Duodenal mucosa (tissue), 2 donors: Measurements from ENCODE around the gene PCDHGC4.

ENCODE experiments used
- H3K27ac ChIP-seq: one replicate; pipeline ENCODE4 v1.7.0; 2013; ENCODE audit warnings: low read depth, low read length
- H3K27me3 ChIP-seq, 2 donors: one replicate each; pipeline ENCODE4 v1.7.0; 2013; ENCODE audit warnings: low read length in 2 of 2, control low read depth in 1 of 2; ENCODE audit not compliant: insufficient read depth in 2 of 2, control insufficient read depth in 1 of 2
- H3K36me3 ChIP-seq, 2 donors: one replicate each; pipeline ENCODE4 v1.7.0; 2013; ENCODE audit warnings: low read length in 2 of 2, control low read depth in 1 of 2; ENCODE audit not compliant: insufficient read depth in 2 of 2, control insufficient read depth in 1 of 2
- H3K4me1 ChIP-seq, 2 donors: one replicate each; pipeline ENCODE4 v1.7.0; 2013; ENCODE audit warnings: low read length in 2 of 2, control low read depth in 1 of 2; ENCODE audit not compliant: insufficient read depth in 2 of 2, control insufficient read depth in 1 of 2
- H3K4me3 ChIP-seq, 2 donors: one replicate each; pipeline ENCODE4 v1.7.0; 2013; ENCODE audit warnings: low read length in 2 of 2, low read depth in 1 of 2
- H3K9ac ChIP-seq, 2 donors: one replicate each; pipeline ENCODE4 v1.7.0; 2013; ENCODE audit warnings: low read length in 2 of 2, low read depth in 1 of 2
- H3K9me3 ChIP-seq, 2 donors: one replicate each; pipeline ENCODE4 v1.7.0; 2013; ENCODE audit warnings: low read length in 2 of 2, control low read depth in 1 of 2; ENCODE audit not compliant: control insufficient read depth in 1 of 2

PCDHGC4 gene

DNA sequence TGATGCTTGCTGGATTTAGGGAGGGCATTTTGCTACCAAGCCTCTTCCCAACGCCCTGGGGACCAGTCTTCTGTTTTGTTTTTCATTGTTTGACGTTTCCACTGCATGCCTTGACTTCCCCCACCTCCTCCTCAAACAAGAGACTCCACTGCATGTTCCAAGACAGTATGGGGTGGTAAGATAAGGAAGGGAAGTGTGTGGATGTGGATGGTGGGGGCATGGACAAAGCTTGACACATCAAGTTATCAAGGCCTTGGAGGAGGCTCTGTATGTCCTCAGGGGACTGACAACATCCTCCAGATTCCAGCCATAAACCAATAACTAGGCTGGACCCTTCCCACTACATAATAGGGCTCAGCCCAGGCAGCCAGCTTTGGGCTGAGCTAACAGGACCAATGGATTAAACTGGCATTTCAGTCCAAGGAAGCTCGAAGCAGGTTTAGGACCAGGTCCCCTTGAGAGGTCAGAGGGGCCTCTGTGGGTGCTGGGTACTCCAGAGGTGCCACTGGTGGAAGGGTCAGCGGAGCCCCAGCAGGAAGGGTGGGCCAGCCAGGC, 27.0 kb downstream of the PCDHGC4 start:
- H3K4me3 ChIP-seq, result no peak overlapping the region
- peaks cover 0 to 21% of the 10 kb centered on the region in 2 donors for H3K36me3 ChIP-seq
- no peak overlapping the region for H3K27ac ChIP-seq
- peaks cover 9 to 11% of the 10 kb centered on the region in 2 donors for H3K4me1 ChIP-seq
- H3K9me3 ChIP-seq, result no peaks in the 10 kb centered on the region
- no peaks in the 10 kb centered on the region for H3K27me3 ChIP-seq
- no peak overlapping the region for H3K9ac ChIP-seq

GRCh38 chr5:141512390-141512910, 27.6 kb downstream of the PCDHGC4 start:
- Histone ChIP-seq H3K27me3 (no peaks in the 10 kb centered on the region), H3K9ac (peak overlapping the region in 1 of 2 donors; percentile 25), H3K4me3 (peak overlapping the region; percentile 66 to 70), H3K27ac (peak overlapping the region; percentile 49), H3K36me3 (peaks cover under 1 to 26% of the 10 kb centered on the region in 2 donors), H3K4me1 (peaks cover 6 to 11% of the 10 kb centered on the region in 2 donors), H3K9me3 (no peaks in the 10 kb centered on the region)

DNA sequence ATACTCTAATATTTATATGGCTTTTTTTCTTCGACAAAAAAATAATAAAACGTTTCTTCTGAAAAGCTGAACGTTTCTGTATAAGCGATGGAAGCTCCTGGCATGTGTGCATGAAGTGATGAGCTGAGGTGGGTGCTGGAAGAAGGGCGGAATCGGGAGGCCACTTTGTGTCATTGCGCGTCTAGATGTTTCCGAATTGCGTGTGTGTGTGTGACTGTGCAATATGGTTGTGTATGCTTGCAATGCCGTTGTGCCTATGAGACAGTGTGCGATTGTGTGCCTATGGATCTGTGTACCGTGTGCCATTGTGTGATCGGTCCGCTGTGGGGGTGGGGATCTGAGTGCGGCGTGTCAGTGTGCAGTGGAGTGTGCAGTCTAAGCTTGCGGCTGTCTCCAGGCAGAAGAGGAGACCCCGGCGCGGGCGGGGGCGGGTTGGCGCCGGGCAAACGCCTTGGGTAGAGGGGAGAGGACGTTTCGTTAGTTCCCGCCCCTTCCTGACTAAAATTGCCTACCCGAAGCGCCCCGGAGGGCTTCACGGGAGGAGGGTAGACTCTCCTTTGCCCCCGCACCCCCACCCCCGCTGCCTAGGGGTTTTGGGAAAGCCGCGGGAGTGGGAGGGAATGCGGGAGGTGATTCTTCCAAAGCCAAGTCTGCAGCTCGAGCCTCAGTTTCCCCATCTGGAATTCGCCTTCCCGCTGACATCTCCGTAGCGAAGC, 28.2 kb downstream of the PCDHGC4 start:
- Histone ChIP-seq H3K36me3 (peaks cover 6 to 32% of the 10 kb centered on the region in 2 donors), H3K27me3 (no peaks in the 10 kb centered on the region), H3K4me1 (peaks cover 4 to 11% of the 10 kb centered on the region in 2 donors)

GRCh38 chr5:141513627-141514329, 28.9 kb downstream of the PCDHGC4 start:
- Histone ChIP-seq H3K4me1 (peaks cover 4 to 11% of the 10 kb centered on the region in 2 donors), H3K36me3 (peaks cover 6 to 35% of the 10 kb centered on the region in 2 donors)

More for the DNA sequence above, 28.2 kb downstream of the PCDHGC4 start:
- Histone ChIP-seq H3K4me3 (peak overlapping the region; percentile 66 to 70), H3K9ac (peak overlapping the region; percentile 30 to 60), H3K27ac (peak overlapping the region; percentile 49), H3K9me3 (no peaks in the 10 kb centered on the region)

GRCh38 chr5:141514330-141515133, 29.7 kb downstream of the PCDHGC4 start:
- H3K4me1 ChIP-seq, result peaks cover 4 to 6% of the 10 kb centered on the region in 2 donors
- H3K27ac ChIP-seq, result no peak overlapping the region
- H3K9ac ChIP-seq, result no peak overlapping the region
- H3K36me3 ChIP-seq, result peaks cover 6 to 42% of the 10 kb centered on the region in 2 donors
- no peaks in the 10 kb centered on the region for H3K27me3 ChIP-seq
- H3K9me3 ChIP-seq, result no peaks in the 10 kb centered on the region
- peak overlapping the region in 1 of 2 donors; percentile 66 for H3K4me3 ChIP-seq

More at GRCh38 chr5:141513627-141514329, 28.9 kb downstream of the PCDHGC4 start:
- H3K9me3 ChIP-seq, result no peaks in the 10 kb centered on the region
- H3K27ac ChIP-seq, result peak overlapping the region; percentile 49
- H3K27me3 ChIP-seq, result no peaks in the 10 kb centered on the region
- H3K4me3 ChIP-seq, result peak overlapping the region; percentile 66 to 70
- no peak overlapping the region for H3K9ac ChIP-seq

- no peak overlapping the region for H3K4me3 ChIP-seq
- peaks cover 4 to 6% of the 10 kb centered on the region in 2 donors for H3K4me1 ChIP-seq
- no peak overlapping the region for H3K27ac ChIP-seq
- H3K9ac ChIP-seq, result no peak overlapping the region
- H3K27me3 ChIP-seq, result no peaks in the 10 kb centered on the region
- H3K36me3 ChIP-seq, result peaks cover 6 to 46% of the 10 kb centered on the region in 2 donors
- H3K9me3 ChIP-seq, result no peaks in the 10 kb centered on the region
Measured at GRCh38 chr5:141515141-141515540, 30.3 kb downstream of the PCDHGC4 start.

DNA sequence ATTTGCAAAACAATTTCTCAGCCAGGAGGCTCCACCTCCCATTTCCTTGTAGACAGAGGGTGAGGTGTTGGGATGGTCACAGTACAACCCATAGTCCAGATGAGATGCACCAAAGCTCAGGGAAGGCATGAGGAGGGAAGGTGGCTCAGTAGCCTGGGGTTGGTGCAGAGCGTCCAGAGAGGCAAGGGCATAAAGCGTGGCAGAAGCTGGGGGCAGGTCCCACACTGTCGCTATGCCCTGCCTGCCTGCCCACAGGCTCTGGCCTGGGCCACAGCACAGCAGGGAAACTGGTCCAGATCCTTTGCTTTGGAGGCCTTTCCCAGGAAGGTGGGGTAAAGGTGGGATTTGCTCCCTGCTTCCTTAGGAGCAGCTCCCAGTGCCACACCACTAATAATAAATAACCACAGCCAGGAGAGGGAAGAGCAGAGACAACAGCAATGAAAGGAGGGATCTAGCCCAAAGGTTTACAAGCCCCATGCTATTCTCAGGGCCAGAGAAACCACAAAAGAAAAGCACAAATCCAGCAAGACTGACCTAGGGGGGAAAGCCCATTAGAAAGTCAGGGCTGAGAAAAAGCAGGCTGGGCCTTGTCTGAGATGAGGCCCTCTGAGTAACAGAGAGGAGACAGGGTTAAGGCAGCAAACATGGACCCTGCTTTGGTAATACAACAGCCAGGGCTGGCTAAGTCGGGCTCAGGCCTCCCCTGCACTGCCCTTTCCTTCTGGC, 31.3 kb downstream of the PCDHGC4 start:
- H3K36me3 ChIP-seq, result peaks cover 6 to 49% of the 10 kb centered on the region in 2 donors
- no peak overlapping the region for H3K27ac ChIP-seq
- no peaks in the 10 kb centered on the region for H3K9me3 ChIP-seq
- no peaks in the 10 kb centered on the region for H3K27me3 ChIP-seq
- H3K9ac ChIP-seq, result no peak overlapping the region
- no peak overlapping the region for H3K4me3 ChIP-seq
- H3K4me1 ChIP-seq, result peaks cover 4 to 6% of the 10 kb centered on the region in 2 donors

- H3K9me3 ChIP-seq, result no peaks in the 10 kb centered on the region
- H3K27ac ChIP-seq, result no peak overlapping the region
- H3K36me3 ChIP-seq, result peaks cover 6 to 49% of the 10 kb centered on the region in 2 donors
- H3K4me3 ChIP-seq, result no peak overlapping the region
- H3K27me3 ChIP-seq, result no peaks in the 10 kb centered on the region
- H3K9ac ChIP-seq, result no peak overlapping the region
- peaks cover 7 to 10% of the 10 kb centered on the region in 2 donors for H3K4me1 ChIP-seq
Measured at GRCh38 chr5:141516672-141517025, 31.8 kb downstream of the PCDHGC4 start.

GRCh38 chr5:141517312-141517711, 32.5 kb downstream of the PCDHGC4 start:
- H3K36me3 ChIP-seq, result peaks cover 6 to 54% of the 10 kb centered on the region in 2 donors
- H3K27ac ChIP-seq, result no peak overlapping the region
- H3K4me3 ChIP-seq, result no peak overlapping the region
- H3K27me3 ChIP-seq, result no peaks in the 10 kb centered on the region
- peaks cover 11 to 17% of the 10 kb centered on the region in 2 donors for H3K4me1 ChIP-seq
- no peak overlapping the region for H3K9ac ChIP-seq
- no peaks in the 10 kb centered on the region for H3K9me3 ChIP-seq
